ENCODE data around the gene KLHDC7B. TPM values are rescaled to one million over a fixed set of nuclear protein-coding genes. Genes with fewer than 3 reads are reported as not detected.

Gene KLHDC7B
- total and polyA plus RNA-seq, 2 donors (not counting 3 experiments of a cell fraction or from before 2014, with no cell fraction given): not detected

GRCh38 chr22:50560034-50560433 is 14.3 kb downstream of the KLHDC7B start:
- BruUV-seq (replicated peaks): no TSS peak
- CTCF ChIA-PET: interaction anchor here (0.8 to 1.6 kb wide), 5 partner anchors 9 to 61 kb away, joined by 3 to 5 read pairs (median 3); partner anchors contain the start of gene SCO2
- Histone ChIP-seq H4K20me1 (replicated peaks; ENCODE audit: control insufficient read depth, extremely low read depth, insufficient read depth, low read length) (no peaks in the 10 kb centered on the region), H3K4me1 (ENCODE audit: control insufficient read depth, extremely low read depth, insufficient read depth, low read length) (peaks cover 5% of the 10 kb centered on the region), H3K9me3 (replicated peaks; ENCODE audit: control insufficient read depth, insufficient read depth, low read length) (no peaks in the 10 kb centered on the region), H3K4me2 (ENCODE audit: insufficient read depth, low read length) (no peak overlapping the region), H3K9ac (replicated peaks; ENCODE audit: extremely low read depth, insufficient read depth, low read length) (no peak overlapping the region), H3K27ac (ENCODE audit: insufficient read depth, low read depth, low read length) (no peak overlapping the region), H3K27me3 (ENCODE audit: control insufficient read depth in 2 of 2, insufficient read depth in 2 of 2, low read length in 2 of 2) (peaks cover 16 to 18% of the 10 kb centered on the region in 2 experiments), H3K36me3 (ENCODE audit: control insufficient read depth in 2 of 2, extremely low read depth in 1 of 2, insufficient read depth in 2 of 2, low read length in 2 of 2) (no peaks in the 10 kb centered on the region), H3K9me1 (replicated peaks; ENCODE audit: control insufficient read depth, extremely low read depth, insufficient read depth, low read length) (no peaks in the 10 kb centered on the region), H3K79me2 (ENCODE audit: control insufficient read depth, insufficient read depth, low read length) (no peaks in the 10 kb centered on the region), H3K4me3 (replicated peaks in 1 of 3; ENCODE audit: insufficient read depth in 1 of 3, low read depth in 1 of 3, low read length in 3 of 3) (no peak overlapping the region), H2AFZ (ENCODE audit: low read depth, low read length) (no peak overlapping the region)
- dilution Hi-C loops (cut with MboI; ENCODE audit: extremely low pct_ligation_motif_present, low sequenced_read_pairs) (no loop called here), intact Hi-C loops (cut with micrococcal nuclease) (loop anchor here (2.0 kb wide), 1 partner anchor 15 kb away; the partner anchor contains the start of gene KLHDC7B)
- no peak for FAIRE-seq
- no peak for DNase-seq (ENCODE audit: low read depth, low spot score)
- POLR2A ChIA-PET: no interaction called here
- no peak for TF ChIP-seq GATA2 (IDR thresholded peaks at IDR 0.05; ENCODE audit: insufficient read depth, insufficient read length, low read depth, low read length)
- no peak for TF ChIP-seq CTCF (IDR thresholded peaks at IDR 0.05; ENCODE audit: extremely low read depth in 1 of 2, insufficient read depth in 1 of 2, low read depth in 1 of 2, low read length in 2 of 2)
- TF ChIP-seq POLR2AphosphoS5 (IDR thresholded peaks at IDR 0.05; ENCODE audit: insufficient read depth, low read depth, low read length): no peak
- no peak for TF ChIP-seq MAX (IDR thresholded peaks at IDR 0.05; ENCODE audit: insufficient read depth, insufficient read length)
- TF ChIP-seq JUN (IDR thresholded peaks at IDR 0.05; ENCODE audit: borderline replicate concordance, insufficient read depth, insufficient read length, low read depth): no peak
- TF ChIP-seq FOS (IDR thresholded peaks at IDR 0.05; ENCODE audit: borderline replicate concordance, insufficient read depth, low read length): no peak
- no peak for TF ChIP-seq EZH2 (IDR thresholded peaks at IDR 0.05; ENCODE audit: borderline replicate concordance, low read depth, low read length, severe bottlenecking)
- TF ChIP-seq MYC (IDR thresholded peaks at IDR 0.05; ENCODE audit: low read depth, low read length): no peak
- no peak for TF ChIP-seq POLR2A (IDR thresholded peaks at IDR 0.05; ENCODE audit: low read depth, low read length)

Measured in endothelial cell of umbilical vein (primary cell).